GM19035 (cell line): ENCODE data around the gene POTEH.
"Not testable (repeated sequence)": the region's sequence is repeated elsewhere in the genome, so short reads cannot be mapped to it uniquely, and the experiment has no call there.

Source experiments
- ATAC-seq: cut with Tn5 transposase; IDR thresholded peaks from one replicate; pipeline ENCODE4 v1.9.1; 2021; ENCODE audit not compliant: unreplicated experiment

Gene POTEH

GRCh38 chr22:15734411-15734810, 44.6 kb downstream of the POTEH start:
- ATAC-seq = not testable (repeated sequence)

DNA sequence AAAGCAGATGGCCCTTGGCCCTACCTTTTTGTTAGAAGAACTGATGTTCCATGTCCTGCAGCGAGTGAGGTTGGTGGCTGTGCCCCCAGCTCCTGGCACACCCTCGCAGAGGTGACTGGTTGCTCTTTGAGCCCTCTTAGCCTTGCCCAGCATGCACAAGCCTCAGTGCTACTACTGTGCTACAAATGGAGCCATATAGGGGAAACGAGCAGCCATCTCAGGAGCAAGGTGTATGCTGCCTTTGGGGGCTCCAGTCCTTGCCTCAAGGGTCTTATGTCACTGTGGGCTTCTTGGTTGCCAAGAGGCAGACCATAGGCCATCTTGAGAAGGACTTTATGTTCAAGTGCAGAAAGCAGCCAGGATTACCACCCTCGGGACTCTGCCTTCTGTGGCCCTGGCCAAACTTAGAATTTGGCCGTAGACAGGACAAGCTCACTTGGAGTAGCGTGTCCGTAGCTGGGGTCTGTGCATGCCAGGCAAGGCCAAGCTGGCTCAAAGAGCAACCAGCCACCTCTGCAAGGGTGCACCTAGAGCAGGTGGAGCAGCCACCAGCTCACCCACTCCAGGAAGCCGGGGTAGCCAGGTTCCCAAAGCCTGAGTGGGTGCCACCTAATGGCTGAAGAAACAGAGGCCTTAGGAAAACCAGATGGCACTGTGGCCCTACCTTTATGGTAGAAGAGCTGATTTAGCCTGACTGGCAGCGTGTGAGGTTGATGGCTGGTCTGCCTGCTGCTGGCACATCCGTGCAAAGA, 48.5 kb downstream of the POTEH start:
- not testable (repeated sequence) for ATAC-seq

DNA sequence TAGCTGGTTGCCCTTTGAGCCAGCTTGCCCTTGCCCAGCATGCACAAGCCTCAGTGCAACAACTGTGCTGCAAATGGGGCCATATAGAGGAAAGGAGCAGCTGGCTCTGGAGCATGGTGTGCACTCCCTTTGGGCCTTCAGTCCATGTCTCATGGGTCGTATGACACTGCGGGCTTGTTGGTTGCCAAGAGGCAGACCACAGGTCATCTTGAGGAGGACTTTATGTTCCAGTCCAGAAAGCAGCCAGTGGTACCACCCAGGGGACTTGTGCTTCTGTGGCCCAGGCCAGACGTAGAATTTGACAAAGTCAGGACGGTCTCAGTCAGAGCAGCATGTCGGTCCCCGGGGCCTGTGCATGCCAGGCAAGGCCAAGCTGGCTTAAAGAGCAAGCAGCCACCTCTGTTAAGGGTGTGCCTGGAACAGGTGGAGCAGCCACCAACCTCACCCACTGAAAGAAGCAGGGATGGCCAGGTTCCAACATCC, 49.1 kb downstream of the POTEH start:
- ATAC-seq = not testable (repeated sequence)

DNA sequence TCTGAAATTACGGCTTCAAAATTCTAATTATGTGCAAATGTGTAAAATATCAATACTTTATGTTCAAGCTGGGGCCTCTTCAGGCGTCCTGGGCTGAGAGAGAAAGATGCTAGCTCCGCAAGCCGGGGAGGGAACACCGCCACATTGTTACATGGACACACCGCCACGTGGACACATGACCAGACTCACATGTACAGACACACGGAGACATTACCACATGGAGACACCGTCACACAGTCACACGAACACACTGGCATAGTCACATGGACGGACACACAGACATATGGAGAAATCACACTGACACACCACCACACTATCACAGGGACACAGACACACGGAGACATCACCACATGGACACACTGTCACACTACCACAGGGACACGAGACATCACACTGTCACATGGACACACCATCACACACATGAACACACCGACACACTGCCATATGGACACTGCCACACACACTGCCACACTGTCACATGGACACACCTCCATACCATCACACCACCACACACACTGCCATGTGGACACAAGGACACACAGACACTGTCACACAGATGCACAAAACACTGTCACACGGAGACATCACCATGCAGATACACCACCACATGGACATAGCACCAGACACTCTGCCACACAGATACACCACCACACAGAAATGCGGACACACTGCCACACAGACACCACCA, 58.0 kb downstream of the POTEH start:
- not testable (repeated sequence) for ATAC-seq

GRCh38 chr22:15749181-15749970, 59.5 kb downstream of the POTEH start:
- ATAC-seq = not testable (repeated sequence)

- ATAC-seq = not testable (repeated sequence)
Observed at GRCh38 chr22:15759443-15760097, 69.7 kb downstream of the POTEH start.

DNA sequence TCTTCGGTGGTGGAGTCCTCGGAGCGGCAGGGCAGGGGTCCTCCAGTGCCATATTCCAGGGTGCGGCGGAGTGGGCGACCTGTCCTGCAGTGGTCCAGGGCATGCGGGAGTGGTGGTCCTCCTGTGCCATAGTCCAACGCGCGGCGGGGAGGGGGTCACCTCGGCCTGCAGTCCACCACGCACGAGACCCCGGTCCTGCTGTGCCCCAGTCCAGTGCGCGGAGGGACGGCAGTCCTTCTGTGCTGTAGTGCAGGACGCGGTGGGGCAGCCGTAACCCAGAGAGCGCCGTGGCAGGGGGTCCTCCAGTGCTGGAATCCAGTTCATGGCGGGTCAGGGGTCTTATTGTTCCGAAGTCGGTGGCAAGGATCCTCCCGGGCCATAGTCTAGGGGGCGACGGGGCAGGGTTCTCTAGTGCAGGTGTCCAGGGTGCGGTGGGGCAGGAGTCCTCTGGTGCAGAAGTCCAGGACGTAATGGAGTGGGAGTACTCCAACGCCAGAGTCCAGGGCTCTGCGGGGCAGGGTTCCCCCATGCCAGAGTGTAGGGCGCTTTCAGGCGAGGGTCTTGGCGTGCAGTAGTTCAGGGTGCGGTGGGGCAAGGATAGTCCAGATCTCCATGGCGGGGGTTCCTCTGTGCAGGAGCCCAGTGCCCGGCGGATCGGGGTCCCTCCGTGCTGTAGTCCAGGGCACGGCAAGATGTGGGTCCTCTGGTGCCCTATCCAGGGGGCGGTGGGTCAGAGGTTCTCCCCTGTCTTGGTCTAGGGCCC, 70.7 kb downstream of the POTEH start:
- ATAC-seq = not testable (repeated sequence)

DNA sequence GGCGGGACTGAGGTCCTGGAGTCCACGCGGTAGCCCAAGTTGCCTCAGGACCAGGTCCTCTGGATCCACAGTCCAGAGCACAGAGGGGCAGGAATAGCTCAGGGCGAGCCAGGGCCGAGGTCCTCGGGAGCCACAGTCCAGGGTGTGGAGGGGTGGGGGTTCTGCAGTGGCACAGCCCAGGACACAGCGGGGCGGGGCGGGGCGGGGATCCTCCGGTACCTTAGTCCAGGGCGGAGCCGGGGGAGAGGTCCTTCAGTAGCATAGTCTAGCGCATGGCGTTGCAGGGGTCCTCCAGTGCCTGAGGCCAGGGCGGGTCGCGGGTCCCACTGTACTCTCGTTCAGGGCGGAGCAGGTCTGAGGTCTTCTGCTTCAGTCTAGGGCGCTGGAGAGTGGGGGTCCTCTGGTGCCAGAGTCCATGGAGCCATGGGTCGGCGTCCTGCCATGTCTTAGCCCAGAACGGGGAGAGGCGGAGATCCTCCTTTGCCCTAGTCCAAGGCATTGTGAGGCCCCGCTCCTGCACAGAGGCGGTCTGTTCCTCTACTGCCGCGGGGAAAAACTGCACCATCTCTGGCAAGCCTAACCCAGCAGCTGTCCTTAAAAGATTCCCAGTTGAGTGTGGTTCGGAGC, 71.4 kb downstream of the POTEH start:
- not testable (repeated sequence) for ATAC-seq

DNA sequence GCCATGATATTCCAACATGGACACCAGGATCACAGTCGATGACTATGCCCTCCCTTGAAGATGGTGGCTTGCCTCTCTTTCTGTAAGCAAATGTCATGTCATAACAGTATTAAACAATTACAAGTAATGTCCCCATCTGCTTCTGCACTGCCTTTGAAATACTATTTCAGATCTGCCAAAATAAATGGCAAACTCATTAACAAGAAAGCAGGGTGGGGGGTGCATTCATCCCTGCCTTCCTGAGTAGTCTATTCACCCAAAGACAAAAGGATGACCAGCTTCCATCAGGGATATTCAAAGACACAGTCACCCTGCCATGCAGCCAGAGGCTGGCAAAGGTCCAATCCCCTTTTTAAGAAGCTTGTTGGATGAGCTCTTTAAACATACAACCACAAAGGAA, 73.7 kb downstream of the POTEH start:
- not testable (repeated sequence) for ATAC-seq
